Karpas-422 (cell line): ENCODE results near the gene SYNJ2BP. TPM values are rescaled to one million over a fixed set of nuclear protein-coding genes. Genes with fewer than 3 reads are reported as not detected.
"Not testable (repeated sequence)": the region's sequence is repeated elsewhere in the genome, so short reads cannot be mapped to it uniquely, and the experiment has no call there.

Experiments
- DNase-seq: peaks from one replicate; pipeline ENCODE4 v3.0.0-alpha.2; 2015
- H2AFZ ChIP-seq: fragments of 200-600 bp; sonication (generic); 2 replicates; pipeline ENCODE4 v1.6.1; 2014; ENCODE audit warnings: antibody characterized with exemption, low read length, mixed read lengths
- H3K27ac ChIP-seq: fragments of 200-600 bp; sonication (generic); 2 replicates; pipeline ENCODE4 v1.5.1; 2014; ENCODE audit warnings: mild to moderate bottlenecking, low read length, moderate library complexity
- H3K27me3 ChIP-seq: fragments of 200-600 bp; sonication (generic); 2 replicates; pipeline ENCODE4 v1.6.1; 2014; ENCODE audit warnings: low read length, mixed read lengths
- H3K36me3 ChIP-seq: fragments of 200-600 bp; sonication (generic); 2 replicates; pipeline ENCODE4 v1.6.1; 2014; ENCODE audit warnings: low read length, mixed read lengths; ENCODE audit not compliant: insufficient read depth
- H3K4me1 ChIP-seq: fragments of 200-600 bp; sonication (generic); 2 replicates; pipeline ENCODE4 v1.6.1; 2014; ENCODE audit warnings: mild to moderate bottlenecking, low read length, mixed read lengths
- H3K4me2 ChIP-seq: fragments of 200-600 bp; sonication (generic); 2 replicates; pipeline ENCODE4 v1.6.1; 2014; ENCODE audit warnings: low read length, low read depth, mild to moderate bottlenecking; ENCODE audit not compliant: poor library complexity, severe bottlenecking
- H3K4me3 ChIP-seq: fragments of 200-600 bp; sonication (generic); 2 replicates; pipeline ENCODE4 v1.5.1; 2014; ENCODE audit warnings: mild to moderate bottlenecking, antibody characterized with exemption, low read length, mixed read lengths
- H3K79me2 ChIP-seq: fragments of 200-600 bp; sonication (generic); 2 replicates; pipeline ENCODE4 v1.6.1; 2014; ENCODE audit warnings: mild to moderate bottlenecking, low read length, mixed read lengths
- H3K9ac ChIP-seq: fragments of 200-600 bp; sonication (generic); 2 replicates; pipeline ENCODE4 v1.6.0; 2014; ENCODE audit warnings: low read length
- H3K9me2 ChIP-seq: fragments of 200-600 bp; sonication (generic), shearing (Covaris generic); replicated peaks from 2 replicates; pipeline ENCODE4 v1.6.0; 2014; ENCODE audit warnings: mild to moderate bottlenecking, low read length, moderate library complexity; ENCODE audit not compliant: insufficient read depth
- H3K9me3 ChIP-seq: fragments of 300-700, 200-600 bp; sonication (generic); 2 replicates; pipeline ENCODE4 v1.6.1; 2014; ENCODE audit warnings: low read length, mixed read lengths
- H4K20me1 ChIP-seq: fragments of 200-600 bp; sonication (generic); 2 replicates; pipeline ENCODE4 v1.6.1; 2014; ENCODE audit warnings: mild to moderate bottlenecking, antibody characterized with exemption, low read length, low read depth; ENCODE audit not compliant: insufficient read depth
- total RNA-seq: library from RNA; depleted of rRNA; stranded (reverse); fragments of >200 nt; shearing (Covaris generic); gene quantifications from 2 replicates; pipeline ENCODE4 v1.2.3, GENCODE V29; 2014; ENCODE audit warnings: low replicate concordance; rRNA removed

SYNJ2BP gene, protein sequence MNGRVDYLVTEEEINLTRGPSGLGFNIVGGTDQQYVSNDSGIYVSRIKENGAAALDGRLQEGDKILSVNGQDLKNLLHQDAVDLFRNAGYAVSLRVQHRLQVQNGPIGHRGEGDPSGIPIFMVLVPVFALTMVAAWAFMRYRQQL
- total RNA-seq, result 5.7 and 7.7 TPM in 2 replicates

DNA sequence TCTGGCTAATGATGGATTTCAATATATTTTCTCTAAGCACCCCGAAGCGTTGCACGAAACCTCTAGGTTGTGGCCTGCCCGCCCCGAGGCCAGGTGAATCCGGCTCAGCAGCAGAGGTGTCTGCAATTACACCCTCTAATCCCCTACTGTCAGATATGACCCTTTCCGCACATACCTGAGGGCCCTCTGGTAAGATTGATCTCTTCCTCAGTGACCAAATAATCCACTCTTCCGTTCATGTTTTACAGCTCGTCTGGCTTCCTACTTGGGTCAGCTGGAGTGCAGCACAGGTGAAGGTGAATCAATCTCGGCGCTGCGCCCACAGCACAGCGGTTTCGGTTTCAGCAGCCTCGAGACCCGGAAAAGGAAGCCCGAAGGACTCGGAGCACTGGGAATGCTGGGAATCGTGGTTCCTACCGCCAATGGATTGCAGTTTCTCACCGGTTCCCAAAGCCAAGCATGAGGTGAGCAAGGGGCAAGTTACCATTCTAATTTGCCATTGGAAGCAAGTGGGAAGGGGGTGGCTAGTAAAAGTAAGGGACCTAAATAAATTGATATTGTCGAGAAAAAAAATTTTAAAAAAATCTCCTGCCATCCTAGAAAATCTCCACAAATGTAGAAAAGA is at the start of gene SYNJ2BP:
SYNJ2BP (minus strand) TSS at position 366 of the 625 bp plus-strand sequence; CDS start at position 239, 127 bp downstream.
- Histone ChIP-seq H3K9ac (peak within 1 kb of the TSS; percentile 61), H3K9me2 (no peaks in the 10 kb centered on the region), H4K20me1 (no peaks in the 10 kb centered on the region), H2AFZ (peak within 1 kb of the TSS; percentile 69), H3K27ac (no peak within 1 kb of the TSS), H3K4me1 (peaks cover 9% of the 10 kb centered on the region), H3K27me3 (no peaks in the 10 kb centered on the region), H3K9me3 (no peaks in the 10 kb centered on the region), H3K4me3 (peak within 1 kb of the TSS; percentile 70), H3K79me2 (no peaks in the 10 kb centered on the region), H3K36me3 (0 out of 2 replicates have a peak, but pooled peaks cover 2% of the 10 kb centered on the region), H3K4me2 (peak within 1 kb of the TSS; percentile 86)
- peak; percentile 74 for DNase-seq

- Histone ChIP-seq H3K79me2 (no peaks in the 10 kb centered on the region), H3K27me3 (no peaks in the 10 kb centered on the region), H3K9me2 (no peaks in the 10 kb centered on the region), H3K4me2 (no peak overlapping the region), H3K4me3 (no peak overlapping the region), H3K27ac (no peak overlapping the region), H3K4me1 (no peaks in the 10 kb centered on the region), H4K20me1 (no peaks in the 10 kb centered on the region), H3K9ac (no peak overlapping the region), H3K9me3 (no peaks in the 10 kb centered on the region), H3K36me3 (no peaks in the 10 kb centered on the region), H2AFZ (no peak overlapping the region)
- DNase-seq, result no peak
These were observed 37.8 kb upstream of the SYNJ2BP start for GRCh38 chr14:70454731-70455130.

DNA sequence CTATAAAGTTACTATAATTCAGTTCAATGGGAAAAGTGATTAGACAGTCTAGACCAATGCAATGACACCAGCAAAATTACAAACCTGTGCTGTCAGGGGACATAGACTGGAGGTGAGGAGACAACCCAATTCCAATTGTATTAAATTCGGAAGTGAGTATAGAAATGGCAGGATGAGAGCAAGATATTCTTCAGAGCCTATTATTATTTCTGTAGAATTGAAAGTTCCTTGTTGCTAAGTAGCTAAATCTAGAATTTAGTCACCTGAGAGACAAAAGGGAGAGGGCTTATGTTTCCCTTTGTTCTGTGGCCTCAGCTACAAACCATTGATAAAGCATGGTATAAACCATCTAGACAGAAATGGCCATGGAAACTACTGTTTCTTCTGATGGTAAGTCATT is 35.0 kb upstream of the SYNJ2BP start, which contains the start of gene ADAM21:
ADAM21 (plus strand) TSS at position 301 of the 400 bp plus-strand sequence. CDS start 5,326 bp downstream, outside the sequence.
- H3K27ac ChIP-seq, result no peak within 1 kb of the TSS
- H3K27me3 ChIP-seq, result no peaks in the 10 kb centered on the region
- no peaks in the 10 kb centered on the region for H3K36me3 ChIP-seq
- no peaks in the 10 kb centered on the region for H3K9me3 ChIP-seq
- no peaks in the 10 kb centered on the region for H3K9me2 ChIP-seq
- no peak within 1 kb of the TSS for H2AFZ ChIP-seq
- H3K79me2 ChIP-seq, result no peaks in the 10 kb centered on the region
- no peaks in the 10 kb centered on the region for H3K4me1 ChIP-seq
- no peak within 1 kb of the TSS for H3K4me3 ChIP-seq
- H4K20me1 ChIP-seq, result no peaks in the 10 kb centered on the region
- H3K4me2 ChIP-seq, result no peak within 1 kb of the TSS
- H3K9ac ChIP-seq, result no peak within 1 kb of the TSS
- no peak for DNase-seq

DNA sequence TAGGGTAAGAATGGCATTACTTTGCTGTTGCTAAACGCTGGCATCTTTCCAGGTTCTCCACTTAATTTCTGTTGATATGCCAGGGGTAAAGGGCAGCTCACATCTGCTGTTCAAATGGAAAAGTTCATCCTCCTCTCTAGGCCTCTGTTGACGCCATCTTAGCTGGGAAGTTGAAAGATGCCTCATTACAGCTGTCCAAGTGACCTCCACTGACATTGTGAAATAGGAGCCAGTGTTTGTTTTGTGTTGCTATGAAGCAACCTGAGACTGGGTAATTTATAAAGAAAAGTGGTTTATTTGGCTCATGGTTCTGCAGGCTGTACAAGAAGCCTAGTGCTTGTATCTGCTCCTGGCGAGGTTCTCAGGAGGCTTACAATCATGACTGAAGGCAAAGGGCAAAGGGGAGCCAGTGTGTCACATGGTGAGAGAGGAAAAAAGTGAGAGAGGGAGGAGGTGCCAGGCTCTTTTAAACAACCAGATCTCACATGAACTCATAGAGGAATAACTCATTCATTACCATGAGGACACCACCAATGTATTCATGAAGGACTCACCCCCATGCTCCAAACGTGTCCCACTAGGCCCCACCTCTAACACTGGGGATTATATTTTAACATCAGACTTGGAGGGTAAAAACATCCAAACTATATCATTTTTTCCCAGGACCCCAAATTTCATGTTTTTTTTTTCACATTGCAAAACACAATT is 31.9 kb upstream of the SYNJ2BP start:
- no peak for DNase-seq
- H3K4me1 ChIP-seq, result no peaks in the 10 kb centered on the region
- no peaks in the 10 kb centered on the region for H3K9me2 ChIP-seq
- no peaks in the 10 kb centered on the region for H3K36me3 ChIP-seq
- no peak overlapping the region for H3K27ac ChIP-seq
- H3K4me2 ChIP-seq, result no peak overlapping the region
- no peak overlapping the region for H3K4me3 ChIP-seq
- H4K20me1 ChIP-seq, result no peaks in the 10 kb centered on the region
- H3K79me2 ChIP-seq, result no peaks in the 10 kb centered on the region
- H3K9ac ChIP-seq, result no peak overlapping the region
- peaks cover 1% of the 10 kb centered on the region for H3K9me3 ChIP-seq
- H2AFZ ChIP-seq, result no peak overlapping the region
- no peaks in the 10 kb centered on the region for H3K27me3 ChIP-seq

GRCh38 chr14:70442750-70443149 is 25.9 kb upstream of the SYNJ2BP start:
- Histone ChIP-seq H3K27ac (no peak overlapping the region), H3K4me3 (no peak overlapping the region), H3K36me3 (no peaks in the 10 kb centered on the region), H2AFZ (no peak overlapping the region), H3K79me2 (no peaks in the 10 kb centered on the region), H4K20me1 (no peaks in the 10 kb centered on the region), H3K4me1 (no peaks in the 10 kb centered on the region), H3K9ac (no peak overlapping the region), H3K27me3 (0 out of 2 replicates have a peak, but pooled peaks cover 3% of the 10 kb centered on the region), H3K9me2 (no peaks in the 10 kb centered on the region), H3K9me3 (peaks cover 25% of the 10 kb centered on the region), H3K4me2 (no peak overlapping the region)
- DNase-seq, result no peak

- Histone ChIP-seq H3K27me3 (peaks cover 10% of the 10 kb centered on the region; the same call in 1 of the 2 replicates), H3K9me2 (no peaks in the 10 kb centered on the region), H3K4me2 (no peak overlapping the region), H2AFZ (no peak overlapping the region), H3K9ac (no peak overlapping the region), H3K4me1 (no peaks in the 10 kb centered on the region), H3K9me3 (peaks cover 36% of the 10 kb centered on the region), H3K27ac (no peak overlapping the region), H4K20me1 (no peaks in the 10 kb centered on the region), H3K79me2 (no peaks in the 10 kb centered on the region), H3K36me3 (no peaks in the 10 kb centered on the region), H3K4me3 (no peak overlapping the region)
- no peak for DNase-seq
These were observed 24.8 kb upstream of the SYNJ2BP start for GRCh38 chr14:70441641-70442040.

GRCh38 chr14:70436867-70437266 is 20.0 kb upstream of the SYNJ2BP start:
- H4K20me1 ChIP-seq, result no peaks in the 10 kb centered on the region
- H3K4me1 ChIP-seq, result no peaks in the 10 kb centered on the region
- H3K4me2 ChIP-seq, result no peak overlapping the region
- no peak overlapping the region for H3K9ac ChIP-seq
- no peaks in the 10 kb centered on the region for H3K79me2 ChIP-seq
- no peak overlapping the region for H2AFZ ChIP-seq
- no peaks in the 10 kb centered on the region for H3K36me3 ChIP-seq
- no peak overlapping the region for H3K4me3 ChIP-seq
- no peaks in the 10 kb centered on the region for H3K9me2 ChIP-seq
- H3K27me3 ChIP-seq, result peaks cover 10% of the 10 kb centered on the region; the same call in 1 of the 2 replicates
- no peak overlapping the region for H3K27ac ChIP-seq
- peaks cover 19% of the 10 kb centered on the region for H3K9me3 ChIP-seq
- no peak for DNase-seq

DNA sequence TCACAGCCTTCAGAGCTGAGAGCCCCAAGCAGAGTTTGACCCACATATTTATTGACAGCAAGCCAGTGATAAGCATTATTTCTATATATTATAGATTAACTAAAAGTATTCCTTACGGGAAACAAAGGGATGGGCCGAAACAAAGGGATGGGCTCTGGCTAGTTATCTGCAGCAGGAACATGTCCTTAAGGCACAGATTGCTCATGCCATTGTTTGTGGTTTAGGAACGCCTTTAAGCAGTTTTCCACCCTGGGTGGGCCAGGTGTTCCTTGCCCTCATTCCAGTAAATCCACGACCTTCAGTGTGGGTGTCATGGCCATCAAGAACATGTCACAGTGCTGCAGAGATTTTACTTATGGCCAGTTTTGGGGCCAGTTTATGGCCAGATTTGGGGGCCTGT is 9.7 kb upstream of the SYNJ2BP start:
- H3K27ac ChIP-seq, H3K36me3 ChIP-seq, H3K79me2 ChIP-seq, H4K20me1 ChIP-seq, H3K4me3 ChIP-seq, H3K9me3 ChIP-seq, H3K9ac ChIP-seq, H2AFZ ChIP-seq, H3K4me2 ChIP-seq, H3K9me2 ChIP-seq, DNase-seq, H3K4me1 ChIP-seq, H3K27me3 ChIP-seq: not testable (repeated sequence)
